BLaER1 (cell line): ENCODE measurements around the gene SLC22A13.
A peak's percentile ranks its signal among the peaks of the same experiment; 100 is the strongest.

Experiments used
- H3K27ac ChIP-seq: shearing (Covaris generic); formaldehyde crosslinking; 2 replicates; pipeline ENCODE4 v1.8.1; 2022
- H3K27me3 ChIP-seq: shearing (Covaris generic); formaldehyde crosslinking; 2 replicates; pipeline ENCODE4 v1.8.1; 2022
- H3K36me3 ChIP-seq: shearing (Covaris generic); formaldehyde crosslinking; 2 replicates; pipeline ENCODE4 v1.8.1; 2022
- H3K4me1 ChIP-seq: shearing (Covaris generic); formaldehyde crosslinking; 2 replicates; pipeline ENCODE4 v1.8.1; 2022
- H3K4me2 ChIP-seq: shearing (Covaris generic); formaldehyde crosslinking; 2 replicates; pipeline ENCODE4 v1.8.1; 2022
- H3K4me3 ChIP-seq: shearing (Covaris generic); formaldehyde crosslinking; 2 replicates; pipeline ENCODE4 v1.8.1; 2022
- H3K9ac ChIP-seq: shearing (Covaris generic); formaldehyde crosslinking; 2 replicates; pipeline ENCODE4 v1.8.1; 2022
- H3K9me3 ChIP-seq: shearing (Covaris generic); formaldehyde crosslinking; 2 replicates; pipeline ENCODE4 v1.8.1; 2022
- H4K20me1 ChIP-seq: shearing (Covaris generic); formaldehyde crosslinking; 2 replicates; pipeline ENCODE4 v1.8.1; 2022
- Cebpa-rat ChIP-seq: shearing (Covaris generic); IDR thresholded peaks from 2 replicates; pipeline ENCODE4 v1.8.1; 2022

The SLC22A13 gene

DNA sequence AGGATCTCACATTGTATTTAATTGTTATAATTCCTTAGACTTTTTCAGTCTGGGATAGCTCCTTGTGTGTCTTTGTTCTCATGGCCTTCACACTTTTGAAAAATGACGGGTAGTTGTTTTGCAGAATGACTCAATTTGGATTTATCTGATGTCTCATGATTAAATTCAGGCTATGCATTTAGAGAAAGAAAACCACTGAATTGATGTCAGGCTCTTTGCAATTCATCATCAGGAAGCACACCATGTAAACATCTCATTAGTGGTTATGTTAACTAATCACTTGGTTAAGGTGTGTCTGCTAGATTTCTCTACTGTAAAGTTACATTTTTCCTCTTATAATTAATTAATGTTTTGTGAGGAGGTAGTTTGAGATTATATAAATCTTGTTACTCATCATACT, 8.0 kb upstream of the SLC22A13 start:
- H3K27me3 ChIP-seq: no peaks in the 10 kb centered on the region
- H3K4me3 ChIP-seq: no peak overlapping the region
- no peak for TF ChIP-seq Cebpa-rat
- H3K9ac ChIP-seq: no peak overlapping the region
- peaks cover 56% of the 10 kb centered on the region for H3K36me3 ChIP-seq
- no peak overlapping the region for H3K4me2 ChIP-seq
- H3K4me1 ChIP-seq: no peaks in the 10 kb centered on the region
- H4K20me1 ChIP-seq: 0 out of 2 replicates have a peak, but pooled peaks cover 4% of the 10 kb centered on the region
- 0 out of 2 replicates have a peak, but pooled peaks cover 4% of the 10 kb centered on the region for H3K9me3 ChIP-seq
- H3K27ac ChIP-seq: no peak overlapping the region

DNA sequence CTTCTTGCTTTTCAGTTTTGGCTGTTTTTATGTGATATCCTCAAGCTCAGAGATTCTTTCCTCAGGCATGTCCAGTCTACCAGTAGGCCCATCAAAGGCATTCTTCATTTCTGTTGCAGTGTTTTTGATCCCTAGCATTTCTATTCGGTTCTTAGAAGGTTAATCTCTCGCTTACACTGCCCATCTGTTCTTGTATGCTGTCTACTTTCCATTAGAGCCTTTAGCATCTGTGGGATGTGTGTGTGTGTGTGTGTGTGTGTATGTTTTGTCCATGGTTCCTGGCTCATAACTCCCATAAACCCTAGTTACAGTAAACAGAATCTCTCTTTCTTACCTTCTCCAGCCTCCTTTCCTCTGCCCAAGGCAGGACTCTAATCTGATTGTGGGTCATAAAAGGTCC, 5.1 kb upstream of the SLC22A13 start:
- no peak overlapping the region for H3K9ac ChIP-seq
- H3K4me2 ChIP-seq: no peak overlapping the region
- H3K4me3 ChIP-seq: no peak overlapping the region
- H3K36me3 ChIP-seq: peaks cover 27% of the 10 kb centered on the region
- H3K4me1 ChIP-seq: no peaks in the 10 kb centered on the region
- H3K27ac ChIP-seq: no peak overlapping the region
- TF ChIP-seq Cebpa-rat: no peak
- H4K20me1 ChIP-seq: no peaks in the 10 kb centered on the region
- H3K9me3 ChIP-seq: 0 out of 2 replicates have a peak, but pooled peaks cover 4% of the 10 kb centered on the region
- H3K27me3 ChIP-seq: no peaks in the 10 kb centered on the region

DNA sequence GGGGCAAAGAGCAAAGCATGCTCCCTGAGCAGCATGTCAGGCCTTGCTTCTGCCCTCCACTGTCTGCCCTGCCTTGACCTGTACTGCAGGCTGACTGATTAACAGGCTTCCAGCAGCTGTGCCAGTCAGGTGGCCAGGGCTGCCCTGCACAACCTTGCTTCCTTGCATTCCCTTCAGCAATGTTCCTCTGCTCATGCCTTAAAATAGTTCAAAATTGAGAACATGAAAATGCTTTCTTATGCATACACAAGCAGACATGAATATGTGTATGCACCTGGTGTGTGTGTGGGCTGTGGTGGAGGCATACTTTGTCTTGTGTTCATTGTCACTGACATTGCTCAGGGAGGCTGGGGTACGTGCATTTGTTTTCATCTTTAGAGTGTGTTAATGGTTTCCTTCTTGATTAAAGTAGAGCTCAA, 1.2 kb upstream of the SLC22A13 start:
- Histone ChIP-seq H4K20me1 (no peaks in the 10 kb centered on the region), H3K27me3 (no peaks in the 10 kb centered on the region), H3K4me3 (no peak overlapping the region), H3K36me3 (peaks cover 11% of the 10 kb centered on the region), H3K27ac (no peak overlapping the region), H3K4me1 (peaks cover 36% of the 10 kb centered on the region), H3K9ac (no peak overlapping the region), H3K9me3 (0 out of 2 replicates have a peak, but pooled peaks cover 4% of the 10 kb centered on the region), H3K4me2 (no peak overlapping the region)
- no peak for TF ChIP-seq Cebpa-rat

DNA sequence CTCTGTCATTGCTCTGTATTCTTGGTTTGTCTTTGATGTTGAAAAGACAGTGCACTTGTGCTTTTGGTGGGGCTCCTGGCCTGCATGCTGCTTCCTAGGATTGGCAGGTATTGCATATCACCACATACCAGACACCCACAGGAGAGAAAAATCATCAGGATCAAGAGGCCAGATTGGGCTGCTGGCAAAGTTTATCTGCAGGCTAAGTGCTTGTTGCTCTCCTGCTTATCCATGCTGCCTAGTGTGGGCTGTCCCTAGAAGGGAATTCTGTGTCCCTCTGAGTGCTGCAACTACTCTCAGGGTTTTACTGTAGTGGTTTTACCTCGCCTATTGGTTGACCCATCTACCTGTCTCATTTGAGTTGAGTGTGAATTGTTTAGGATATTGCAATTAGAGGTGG, 833 bp upstream of the SLC22A13 start:
- Histone ChIP-seq H3K36me3 (peaks cover 11% of the 10 kb centered on the region), H3K27me3 (no peaks in the 10 kb centered on the region), H3K4me2 (no peak overlapping the region), H3K9me3 (0 out of 2 replicates have a peak, but pooled peaks cover 4% of the 10 kb centered on the region), H3K4me3 (no peak overlapping the region), H3K9ac (no peak overlapping the region), H3K4me1 (peaks cover 37% of the 10 kb centered on the region), H3K27ac (no peak overlapping the region), H4K20me1 (no peaks in the 10 kb centered on the region)
- no peak for TF ChIP-seq Cebpa-rat

DNA sequence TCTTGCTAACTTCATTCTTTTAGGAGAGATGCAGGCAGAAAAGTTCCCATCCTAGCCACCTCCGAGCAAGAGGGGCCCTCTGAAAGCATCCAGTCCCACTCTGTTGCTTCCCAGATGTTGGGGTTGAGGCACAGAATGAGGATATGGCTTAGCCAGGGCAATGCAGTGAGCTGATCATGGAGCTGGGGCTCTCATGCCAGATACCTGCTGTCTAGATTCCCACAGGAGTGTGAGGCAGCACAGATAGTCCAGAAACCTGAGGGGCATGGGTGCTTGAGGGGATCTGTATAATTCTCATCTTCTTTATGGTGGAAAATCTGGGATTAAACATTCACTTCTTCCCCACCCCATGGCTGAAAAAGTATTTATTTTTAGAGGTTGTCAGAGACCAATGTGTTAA, 1.2 kb downstream of the SLC22A13 start:
- H3K27ac ChIP-seq: peak overlapping the region; percentile 69; the same call in 1 of the 2 replicates
- TF ChIP-seq Cebpa-rat: no peak

DNA sequence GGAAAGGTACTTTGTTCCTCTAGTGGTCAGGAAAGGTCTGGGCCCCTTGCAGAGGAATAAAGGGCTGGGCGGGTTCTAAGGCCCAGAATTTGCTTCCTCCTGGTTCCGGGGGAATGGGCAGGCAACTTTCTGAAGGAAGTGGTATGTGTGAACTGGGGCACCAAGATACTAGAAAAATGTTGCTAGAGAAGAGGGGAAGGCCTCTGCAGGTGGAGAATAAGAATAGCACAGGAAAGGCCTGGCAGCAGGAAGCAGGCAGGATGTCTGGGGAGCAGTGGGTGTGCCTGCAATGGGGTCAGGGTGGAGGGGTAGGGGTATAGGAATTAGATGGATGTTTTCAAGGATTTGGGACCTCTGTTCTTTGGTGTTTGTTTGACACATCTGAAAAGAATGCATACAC, 2.0 kb downstream of the SLC22A13 start:
- Histone ChIP-seq H3K4me1 (peaks cover 49% of the 10 kb centered on the region), H3K9me3 (no peaks in the 10 kb centered on the region), H3K9ac (peak overlapping the region; percentile 0; the same call in 1 of the 2 replicates), H3K4me3 (peak overlapping the region; percentile 20; the same call in 1 of the 2 replicates), H3K4me2 (peak overlapping the region; percentile 80), H3K27ac (peak overlapping the region; percentile 69), H4K20me1 (no peaks in the 10 kb centered on the region), H3K27me3 (no peaks in the 10 kb centered on the region), H3K36me3 (no peaks in the 10 kb centered on the region)
- no peak for TF ChIP-seq Cebpa-rat

More for the DNA sequence above, 1.2 kb downstream of the SLC22A13 start:
- H3K4me3 ChIP-seq: no peak overlapping the region
- no peaks in the 10 kb centered on the region for H3K36me3 ChIP-seq
- no peak overlapping the region for H3K9ac ChIP-seq
- H3K4me2 ChIP-seq: peak overlapping the region; percentile 80
- H3K9me3 ChIP-seq: no peaks in the 10 kb centered on the region
- no peaks in the 10 kb centered on the region for H4K20me1 ChIP-seq
- no peaks in the 10 kb centered on the region for H3K27me3 ChIP-seq
- peaks cover 41% of the 10 kb centered on the region for H3K4me1 ChIP-seq

DNA sequence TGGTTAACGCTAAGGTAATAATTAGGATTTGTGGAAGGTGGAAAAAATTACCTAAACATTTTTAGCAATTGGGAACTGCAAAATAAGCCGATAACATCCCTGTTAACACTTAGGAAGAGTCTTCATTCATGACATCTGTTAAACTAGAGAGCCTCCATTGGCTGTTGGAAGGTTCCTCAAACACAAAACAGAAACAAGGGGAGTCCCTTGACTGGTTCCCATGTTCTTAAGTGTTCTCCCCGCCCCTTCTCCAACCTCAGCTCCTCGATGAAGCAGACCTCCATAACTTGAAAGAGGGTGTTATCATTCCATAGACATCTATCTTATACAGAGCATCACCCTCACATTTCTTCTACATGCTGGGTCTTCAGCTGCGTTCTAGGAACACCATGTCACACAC, 2.5 kb downstream of the SLC22A13 start:
- no peaks in the 10 kb centered on the region for H4K20me1 ChIP-seq
- no peaks in the 10 kb centered on the region for H3K27me3 ChIP-seq
- H3K9me3 ChIP-seq: no peaks in the 10 kb centered on the region
- peak overlapping the region; percentile 80 for H3K4me2 ChIP-seq
- no peak overlapping the region for H3K4me3 ChIP-seq
- H3K9ac ChIP-seq: peak overlapping the region; percentile 0; the same call in 1 of the 2 replicates
- peak overlapping the region; percentile 69 for H3K27ac ChIP-seq
- TF ChIP-seq Cebpa-rat: no peak
- H3K4me1 ChIP-seq: peaks cover 53% of the 10 kb centered on the region
- no peaks in the 10 kb centered on the region for H3K36me3 ChIP-seq

DNA sequence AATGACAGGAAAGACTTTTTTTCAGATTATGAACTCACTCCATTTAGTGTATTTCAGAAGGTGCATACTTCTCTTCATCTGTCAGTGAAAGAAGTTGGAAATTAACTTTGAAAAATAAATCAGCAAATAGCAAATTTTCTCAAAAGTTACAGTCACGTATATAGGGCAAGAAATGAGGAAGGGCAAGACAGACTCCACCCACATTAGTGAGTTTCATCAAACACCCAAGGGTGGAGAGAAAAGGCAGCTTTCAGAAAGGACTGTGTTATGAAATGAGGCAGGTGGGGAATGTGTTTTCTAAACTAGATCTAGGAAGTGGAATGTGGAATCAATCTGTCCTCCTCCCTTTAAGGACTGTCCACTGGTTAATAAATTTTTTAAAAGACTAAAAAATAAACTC, 2.9 kb downstream of the SLC22A13 start:
- TF ChIP-seq Cebpa-rat: no peak
- Histone ChIP-seq H3K9me3 (no peaks in the 10 kb centered on the region), H3K27me3 (no peaks in the 10 kb centered on the region), H3K27ac (peak overlapping the region; percentile 69), H3K4me1 (peaks cover 58% of the 10 kb centered on the region), H3K9ac (peak overlapping the region; percentile 0; the same call in 1 of the 2 replicates), H3K4me3 (no peak overlapping the region), H4K20me1 (no peaks in the 10 kb centered on the region), H3K36me3 (no peaks in the 10 kb centered on the region), H3K4me2 (peak overlapping the region; percentile 80)

DNA sequence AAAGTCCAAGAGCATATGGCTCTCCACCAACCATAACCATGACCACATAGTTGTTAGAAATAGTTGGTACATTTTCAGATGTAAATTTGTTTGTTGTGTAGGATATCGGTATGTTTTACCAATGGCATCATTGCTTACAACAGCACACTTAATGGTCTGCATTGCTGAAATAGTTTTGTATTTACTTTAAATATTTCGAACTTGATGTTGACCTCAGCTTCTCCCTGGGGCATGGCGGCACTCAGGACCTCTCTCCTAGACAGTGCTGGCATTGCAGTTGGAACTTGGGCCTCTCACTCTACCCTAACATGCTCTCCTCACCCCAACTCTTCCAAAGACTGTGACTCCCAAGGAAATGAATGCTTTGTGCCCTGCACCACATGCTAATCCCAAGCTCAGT, 5.0 kb downstream of the SLC22A13 start:
- Histone ChIP-seq H3K27me3 (no peaks in the 10 kb centered on the region), H3K9me3 (no peaks in the 10 kb centered on the region), H3K27ac (no peak overlapping the region), H4K20me1 (no peaks in the 10 kb centered on the region), H3K4me1 (peaks cover 58% of the 10 kb centered on the region), H3K4me3 (no peak overlapping the region), H3K4me2 (no peak overlapping the region), H3K36me3 (peaks cover 5% of the 10 kb centered on the region; the same call in 1 of the 2 replicates), H3K9ac (no peak overlapping the region)
- TF ChIP-seq Cebpa-rat: no peak

DNA sequence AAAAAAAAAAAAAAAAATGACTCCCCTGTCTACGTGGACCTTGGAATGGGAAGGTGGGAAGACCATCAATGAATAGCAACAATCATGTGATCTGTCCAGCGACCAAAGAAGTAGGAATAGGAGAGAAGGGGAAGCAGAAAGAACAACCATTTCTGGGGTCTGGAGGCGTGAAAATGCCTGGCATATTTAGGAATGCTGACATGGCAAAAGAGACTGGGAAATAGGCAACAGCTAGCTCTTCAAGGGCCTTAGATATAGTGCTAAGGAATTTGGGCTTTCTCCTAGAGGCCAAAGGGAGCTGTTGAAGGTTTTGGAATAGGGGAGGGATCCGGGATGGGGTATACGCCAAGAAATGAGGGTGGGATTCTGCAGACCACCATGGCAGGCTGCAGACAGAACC, 5.9 kb downstream of the SLC22A13 start:
- H3K27ac ChIP-seq: no peak overlapping the region
- H3K4me2 ChIP-seq: peak overlapping the region; percentile 63
- no peak overlapping the region for H3K4me3 ChIP-seq
- no peaks in the 10 kb centered on the region for H3K9me3 ChIP-seq
- H3K4me1 ChIP-seq: peaks cover 51% of the 10 kb centered on the region
- TF ChIP-seq Cebpa-rat: no peak
- H3K9ac ChIP-seq: no peak overlapping the region
- no peaks in the 10 kb centered on the region for H4K20me1 ChIP-seq
- peaks cover 5% of the 10 kb centered on the region; the same call in 1 of the 2 replicates for H3K36me3 ChIP-seq
- H3K27me3 ChIP-seq: no peaks in the 10 kb centered on the region
